Lower lobe of right lung (tissue), 2 donors: ENCODE data around the gene C9orf50. TPM values are rescaled to one million over a fixed set of nuclear protein-coding genes. Genes with fewer than 3 reads are reported as not detected.
A peak's percentile ranks its signal among the peaks of the same experiment; 100 is the strongest.

Experiments
- ATAC-seq, 2 donors: fragments of 200-7000 bp; cut with Tn5 transposase; one replicate each; pipeline ENCODE4 v1.9.1; 2020 to 2022; ENCODE audit warnings: mild to moderate bottlenecking in 2 of 2, moderate library complexity in 2 of 2
- DNase-seq: peaks from one replicate; pipeline ENCODE4 v3.0.0-alpha.2; 2020
- H3K27ac ChIP-seq: fragments of 200-600 bp; one replicate; pipeline ENCODE4 v1.8.0; 2022
- H3K27me3 ChIP-seq: fragments of 200-600 bp; one replicate; pipeline ENCODE4 v1.8.0; 2022; ENCODE audit warnings: low read depth
- H3K36me3 ChIP-seq: fragments of 200-600 bp; one replicate; pipeline ENCODE4 v1.8.0; 2022; ENCODE audit warnings: mild to moderate bottlenecking
- H3K4me1 ChIP-seq: fragments of 200-600 bp; one replicate; pipeline ENCODE4 v1.8.0; 2022
- H3K4me3 ChIP-seq: fragments of 200-600 bp; one replicate; pipeline ENCODE4 v1.8.0; 2022; ENCODE audit warnings: mild to moderate bottlenecking
- H3K9me3 ChIP-seq: fragments of 200-600 bp; one replicate; pipeline ENCODE4 v1.8.0; 2022
- CTCF ChIP-seq: fragments of 200-600 bp; IDR thresholded peaks from one replicate; pipeline ENCODE4 v1.8.0; 2022; ENCODE audit warnings: antibody characterized with exemption, mild to moderate bottlenecking
- intact Hi-C: fragments of 100-400 bp; cut with DNase I; formaldehyde crosslinking; loops from one replicate; pipeline ENCODE4 v1.11.0; 2022
- total RNA-seq: library from RNA; stranded (reverse); fragmentation: NEBNext Ultra II Directional; extraction: Animal tissue kit (Norgen Biotek cat#: 25700); gene quantifications from one replicate; pipeline ENCODE4 v1.2.1, GENCODE V29; 2021
- donor health status: DM: no; HTN: yes; CAD: no; lungs with severe emphysema.

The C9orf50 gene
- total RNA-seq, 1 donor from 2014 or later = not detected

- TF ChIP-seq CTCF = no peak
- intact Hi-C loops = no loop called here
- Histone ChIP-seq H3K36me3 (no peaks in the 10 kb centered on the region), H3K9me3 (no peaks in the 10 kb centered on the region), H3K4me1 (peaks cover 9% of the 10 kb centered on the region), H3K27ac (no peak overlapping the region), H3K27me3 (no peaks in the 10 kb centered on the region), H3K4me3 (no peak overlapping the region)
- no peak for ATAC-seq
- DNase-seq = no peak
Observed at GRCh38 chr9:129581505-129582189, 39.3 kb downstream of the C9orf50 start.

- ATAC-seq (no peak), DNase-seq (no peak)
- Histone ChIP-seq H3K4me1 (peaks cover 9% of the 10 kb centered on the region), H3K27ac (no peak overlapping the region), H3K27me3 (no peaks in the 10 kb centered on the region), H3K36me3 (no peaks in the 10 kb centered on the region), H3K9me3 (no peaks in the 10 kb centered on the region), H3K4me3 (no peak overlapping the region)
- intact Hi-C loops = no loop called here
- no peak for TF ChIP-seq CTCF
Observed at GRCh38 chr9:129580211-129580915, 40.5 kb downstream of the C9orf50 start.

- H3K27ac ChIP-seq = no peak overlapping the region
- H3K4me3 ChIP-seq = no peak overlapping the region
- H3K9me3 ChIP-seq = no peaks in the 10 kb centered on the region
- ATAC-seq (no peak), DNase-seq (no peak)
- TF ChIP-seq CTCF = no peak
- H3K27me3 ChIP-seq = no peaks in the 10 kb centered on the region
- peaks cover 2% of the 10 kb centered on the region for H3K4me1 ChIP-seq
- intact Hi-C loops = no loop called here
- no peaks in the 10 kb centered on the region for H3K36me3 ChIP-seq
Observed at GRCh38 chr9:129579294-129579693, 41.6 kb downstream of the C9orf50 start.

DNA sequence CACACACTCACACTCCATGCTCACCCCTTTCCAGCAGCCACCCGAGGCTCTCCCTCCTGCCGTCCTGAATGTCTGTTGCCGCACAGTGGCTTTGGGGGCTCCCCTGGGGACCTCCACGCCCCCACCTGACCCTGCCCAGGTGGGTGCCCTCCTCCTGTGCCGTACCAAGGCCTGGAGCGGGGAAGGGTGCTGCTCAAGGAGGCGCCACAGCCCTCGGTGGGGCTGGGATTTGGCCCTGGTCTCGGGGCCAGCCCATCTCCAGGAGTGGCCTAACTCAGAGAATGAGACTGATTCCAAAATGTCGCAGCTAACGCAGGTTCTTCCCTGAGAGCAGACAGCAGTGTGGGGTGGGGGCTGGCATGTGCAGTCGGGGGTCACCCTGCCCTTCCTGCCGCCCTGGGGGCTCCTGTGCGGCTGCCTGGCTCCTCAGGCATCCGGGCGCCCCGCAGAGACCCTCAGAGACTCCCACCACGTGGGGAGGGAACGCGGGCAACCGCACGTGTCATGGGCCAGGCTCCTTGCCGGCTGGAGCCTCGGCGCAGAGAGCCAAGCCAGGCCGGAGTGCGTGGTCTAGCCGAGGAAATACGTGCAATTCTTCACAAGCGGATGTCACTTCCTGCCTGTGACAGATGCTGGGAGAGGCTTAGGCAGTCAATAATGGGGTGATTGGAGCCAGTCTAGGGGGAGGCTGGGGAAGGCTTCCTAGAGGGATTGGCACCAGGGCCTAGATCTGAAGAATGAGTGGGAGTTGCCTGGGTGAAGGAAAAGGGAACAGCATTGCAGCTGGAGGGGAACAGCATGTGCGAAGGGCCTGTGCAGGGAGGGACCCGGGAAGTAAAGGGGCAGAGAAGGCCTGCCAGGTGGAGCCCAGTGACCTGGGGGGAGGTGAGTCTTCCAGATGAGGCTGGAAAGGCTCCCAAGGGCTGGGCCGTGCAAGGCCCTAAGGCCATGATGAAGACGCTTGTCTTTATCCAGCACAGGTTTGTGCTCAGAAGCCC, 44.1 kb downstream of the C9orf50 start:
- intact Hi-C loops = no loop called here
- ATAC-seq = peak in 1 of 2 donors; percentile 17
- DNase-seq = no peak
- Histone ChIP-seq H3K36me3 (no peaks in the 10 kb centered on the region), H3K27me3 (no peaks in the 10 kb centered on the region), H3K27ac (peak overlapping the region; percentile 56), H3K9me3 (no peaks in the 10 kb centered on the region), H3K4me1 (no peaks in the 10 kb centered on the region), H3K4me3 (no peak overlapping the region)
- TF ChIP-seq CTCF = no peak

DNA sequence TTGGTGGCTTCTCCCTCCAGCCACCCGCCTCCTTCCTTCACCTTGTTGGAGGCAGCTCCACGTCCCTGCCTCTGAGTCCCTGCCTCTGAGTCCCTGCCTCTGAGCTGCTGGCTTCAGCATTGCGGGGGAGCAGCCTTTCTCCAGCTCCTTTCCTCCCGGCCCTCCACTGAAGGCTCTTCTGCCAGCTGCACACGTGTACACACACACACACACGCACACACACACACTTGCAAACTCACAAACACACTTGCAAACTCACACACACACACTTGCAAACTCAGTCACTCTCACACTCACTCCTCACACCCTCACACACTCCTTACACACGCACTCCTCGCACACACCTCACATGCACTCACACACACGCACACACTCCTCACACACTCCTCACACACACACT, 45.1 kb downstream of the C9orf50 start:
- TF ChIP-seq CTCF = no peak
- H3K27ac ChIP-seq = no peak overlapping the region
- DNase-seq (no peak), ATAC-seq (no peak)
- H3K4me1 ChIP-seq = peaks cover 4% of the 10 kb centered on the region
- H3K36me3 ChIP-seq = no peaks in the 10 kb centered on the region
- H3K27me3 ChIP-seq = no peaks in the 10 kb centered on the region
- H3K9me3 ChIP-seq = no peaks in the 10 kb centered on the region
- no peak overlapping the region for H3K4me3 ChIP-seq
- intact Hi-C loops = no loop called here
